T-helper 1 cell treated with Interleukin-12 subunit alpha and Interleukin-12 subunit beta and Interleukin-4 antibody, amounts not matched to agents 30 μg/mL and 1 μg/mL, for 36 hours (primary cell): ENCODE results near the gene GNPTG.

Experiments used
- H3K27ac Mint-ChIP-seq: one replicate; pipeline ENCODE4 v1.8.0; 2021; ENCODE audit warnings: mild to moderate bottlenecking, mixed read lengths
- H3K27me3 Mint-ChIP-seq: one replicate; pipeline ENCODE4 v1.8.0; 2021; ENCODE audit warnings: low read depth, mixed read lengths
- H3K36me3 Mint-ChIP-seq: one replicate; pipeline ENCODE4 v1.8.0; 2021; ENCODE audit warnings: low read depth, mixed read lengths
- H3K4me1 Mint-ChIP-seq: one replicate; pipeline ENCODE4 v1.8.0; 2021; ENCODE audit warnings: low read depth, mixed read lengths
- H3K4me3 Mint-ChIP-seq: one replicate; pipeline ENCODE4 v1.8.0; 2021; ENCODE audit warnings: mild to moderate bottlenecking, moderate library complexity, mixed read lengths
- H3K9me3 Mint-ChIP-seq: one replicate; pipeline ENCODE4 v1.8.0; 2021; ENCODE audit warnings: mixed read lengths

GNPTG gene

DNA sequence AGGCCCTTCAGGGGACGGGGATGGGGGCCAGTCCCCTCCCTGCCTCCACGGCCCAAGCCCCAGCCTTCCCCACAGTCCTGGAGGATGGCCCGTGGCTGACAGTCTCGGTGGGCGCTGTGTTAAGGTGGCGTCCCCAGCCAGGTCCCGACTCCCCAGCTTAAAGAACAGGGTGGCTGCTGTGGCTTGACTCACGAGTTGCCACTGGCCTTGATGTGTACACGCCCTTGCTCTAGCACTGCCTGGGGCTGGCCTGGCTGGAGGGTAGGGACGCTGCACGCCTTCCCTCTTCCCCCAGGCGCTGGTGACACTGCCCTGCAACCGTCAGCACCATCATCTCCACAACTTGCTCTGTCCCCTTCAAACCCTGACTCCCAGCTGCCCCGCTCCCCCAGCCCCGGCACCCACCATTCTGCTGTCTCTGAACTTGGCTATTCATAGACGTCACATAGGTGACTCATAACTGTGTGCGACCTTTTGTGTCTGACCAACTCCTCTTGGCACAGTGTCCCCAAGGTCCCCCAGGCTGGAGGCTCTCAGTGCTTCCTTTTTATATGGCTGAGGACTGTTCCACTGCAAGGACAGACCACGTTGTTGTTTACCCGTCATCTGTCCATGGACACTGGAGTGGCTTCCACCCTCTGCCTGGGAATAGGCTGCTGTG is 6.3 kb downstream of the GNPTG start:
- Mint-ChIP-seq H3K4me1 (peaks cover 3% of the 10 kb centered on the region), H3K27ac (no peak overlapping the region), H3K36me3 (peaks cover 6% of the 10 kb centered on the region), H3K27me3 (no peaks in the 10 kb centered on the region), H3K4me3 (no peak overlapping the region), H3K9me3 (no peaks in the 10 kb centered on the region)

DNA sequence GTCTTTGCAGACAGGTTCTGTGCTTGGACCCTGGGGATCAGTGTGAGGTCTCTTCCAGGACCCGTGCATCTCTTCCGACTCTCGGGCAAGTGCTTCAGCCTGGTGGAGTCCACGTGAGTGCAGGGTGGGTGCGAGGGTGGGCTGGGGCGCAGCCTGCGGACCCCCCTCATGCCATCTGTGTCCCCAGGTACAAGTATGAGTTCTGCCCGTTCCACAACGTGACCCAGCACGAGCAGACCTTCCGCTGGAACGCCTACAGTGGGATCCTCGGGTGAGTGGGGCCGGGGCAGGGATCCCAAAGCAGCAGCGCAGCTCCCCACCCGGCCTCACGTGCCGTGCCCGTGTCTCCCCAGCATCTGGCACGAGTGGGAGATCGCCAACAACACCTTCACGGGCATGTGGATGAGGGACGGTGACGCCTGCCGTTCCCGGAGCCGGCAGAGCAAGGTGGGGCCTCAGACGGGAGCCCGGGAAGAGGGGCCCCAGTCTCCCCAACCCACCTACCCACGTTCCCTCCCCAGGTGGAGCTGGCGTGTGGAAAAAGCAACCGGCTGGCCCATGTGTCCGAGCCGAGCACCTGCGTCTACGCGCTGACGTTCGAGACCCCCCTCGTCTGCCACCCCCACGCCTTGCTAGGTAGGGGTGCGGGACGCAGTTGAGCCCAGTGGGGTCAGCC is 10.1 kb downstream of the GNPTG start:
- no peak overlapping the region for H3K27ac Mint-ChIP-seq
- H3K36me3 Mint-ChIP-seq = peaks cover 12% of the 10 kb centered on the region
- H3K9me3 Mint-ChIP-seq = no peaks in the 10 kb centered on the region
- no peaks in the 10 kb centered on the region for H3K4me1 Mint-ChIP-seq
- no peaks in the 10 kb centered on the region for H3K27me3 Mint-ChIP-seq
- no peak overlapping the region for H3K4me3 Mint-ChIP-seq

DNA sequence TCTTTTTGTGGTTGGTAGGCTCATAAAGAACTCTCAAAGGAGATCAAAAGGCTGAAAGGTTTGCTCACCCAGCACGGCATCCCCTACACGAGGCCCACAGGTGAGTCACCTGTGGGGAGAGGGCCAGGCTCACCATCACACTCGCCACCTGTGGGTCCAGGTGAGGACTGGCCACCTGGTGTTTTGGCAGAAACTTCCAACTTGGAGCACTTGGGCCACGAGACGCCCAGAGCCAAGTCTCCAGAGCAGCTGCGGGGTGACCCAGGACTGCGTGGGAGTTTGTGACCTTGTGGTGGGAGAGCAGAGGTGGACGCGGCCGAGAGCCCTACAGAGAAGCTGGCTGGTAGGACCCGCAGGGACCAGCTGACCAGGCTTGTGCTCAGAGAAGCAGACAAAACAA is 11.1 kb downstream of the GNPTG start:
- no peaks in the 10 kb centered on the region for H3K27me3 Mint-ChIP-seq
- no peak overlapping the region for H3K27ac Mint-ChIP-seq
- H3K4me1 Mint-ChIP-seq = no peaks in the 10 kb centered on the region
- no peak overlapping the region for H3K4me3 Mint-ChIP-seq
- H3K9me3 Mint-ChIP-seq = no peaks in the 10 kb centered on the region
- H3K36me3 Mint-ChIP-seq = peaks cover 12% of the 10 kb centered on the region

DNA sequence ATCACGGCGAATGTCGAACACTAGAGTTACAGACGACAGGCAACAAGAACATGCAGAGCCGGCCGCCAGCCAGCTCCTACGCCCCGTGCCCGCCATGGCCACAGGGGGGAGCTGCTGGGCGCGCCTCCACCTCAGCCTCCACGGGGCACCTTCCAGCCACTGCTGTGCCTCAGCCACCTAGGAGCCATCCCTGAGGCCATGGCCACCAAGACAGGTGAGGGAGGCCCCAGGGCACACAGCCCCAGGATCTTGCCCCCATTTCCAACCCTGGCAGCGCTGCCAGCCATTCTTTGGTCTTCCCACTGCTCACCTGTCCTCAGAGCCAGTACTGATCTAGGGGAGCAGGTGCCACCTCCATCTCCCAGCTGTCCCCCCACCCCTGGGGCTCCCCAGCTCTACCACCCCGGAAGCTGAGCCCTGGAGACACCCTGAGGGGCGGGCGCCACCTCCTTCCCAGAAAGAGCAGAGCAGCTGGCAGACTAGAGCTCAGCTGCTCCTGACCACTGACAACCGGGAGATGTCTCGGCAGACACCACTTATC is 11.8 kb downstream of the GNPTG start:
- H3K27me3 Mint-ChIP-seq = no peaks in the 10 kb centered on the region
- peaks cover 12% of the 10 kb centered on the region for H3K36me3 Mint-ChIP-seq
- no peak overlapping the region for H3K27ac Mint-ChIP-seq
- H3K4me1 Mint-ChIP-seq = no peaks in the 10 kb centered on the region
- no peaks in the 10 kb centered on the region for H3K9me3 Mint-ChIP-seq
- H3K4me3 Mint-ChIP-seq = no peak overlapping the region

DNA sequence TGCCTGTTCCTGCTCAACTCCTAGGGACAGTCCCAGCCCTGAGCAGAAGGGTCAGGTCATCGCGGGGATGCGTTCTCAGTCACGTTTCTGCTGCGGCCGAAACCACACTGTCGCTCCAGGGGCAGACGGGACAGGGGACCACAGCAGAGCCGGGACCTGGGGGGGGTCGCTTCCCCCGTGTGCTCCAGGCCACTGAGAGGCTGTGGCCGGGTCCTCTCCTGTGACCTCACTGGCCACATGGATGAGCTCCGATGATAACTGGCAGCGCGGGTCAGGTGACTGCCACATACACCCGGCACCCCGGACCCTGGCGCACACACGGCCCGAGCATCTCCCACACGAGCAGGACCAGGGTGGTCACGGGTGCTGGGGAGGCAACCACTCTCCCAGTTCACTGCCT is 12.8 kb downstream of the GNPTG start:
- no peaks in the 10 kb centered on the region for H3K27me3 Mint-ChIP-seq
- H3K4me3 Mint-ChIP-seq = no peak overlapping the region
- H3K9me3 Mint-ChIP-seq = no peaks in the 10 kb centered on the region
- H3K36me3 Mint-ChIP-seq = peaks cover 10% of the 10 kb centered on the region
- H3K4me1 Mint-ChIP-seq = no peaks in the 10 kb centered on the region
- no peak overlapping the region for H3K27ac Mint-ChIP-seq

DNA sequence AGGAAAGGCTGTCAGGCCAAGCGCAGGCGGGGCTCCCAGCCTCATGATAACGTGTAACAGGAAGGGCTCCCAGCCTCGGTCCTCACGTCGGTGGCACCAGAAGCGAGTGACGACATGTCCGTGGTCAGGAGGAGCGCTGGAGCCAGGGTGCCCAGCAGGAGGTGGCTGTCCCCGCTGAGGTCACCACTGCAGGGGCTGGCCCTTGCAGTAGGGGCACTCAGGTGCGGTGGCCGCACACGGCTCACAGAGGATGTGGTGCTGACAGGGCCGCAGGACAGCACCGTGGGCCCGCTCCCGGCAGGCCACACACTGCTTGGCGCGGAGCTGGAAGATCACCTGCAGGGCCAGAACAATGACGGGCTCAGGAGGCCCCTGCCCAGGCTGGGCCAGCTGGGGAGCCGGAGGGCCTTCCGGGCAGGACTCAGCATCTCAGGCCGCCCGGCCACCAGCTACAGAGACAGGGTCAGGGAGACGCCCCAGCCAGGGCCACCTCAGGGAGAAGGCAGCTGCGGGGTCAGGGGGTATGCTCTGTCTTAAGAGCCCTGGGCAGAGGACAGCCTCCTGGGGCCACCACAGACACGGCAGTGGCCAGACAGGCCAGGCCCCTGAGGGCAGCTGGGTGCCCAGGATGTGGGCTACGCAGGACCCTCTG is 14.5 kb downstream of the GNPTG start:
- H3K36me3 Mint-ChIP-seq = peaks cover 7% of the 10 kb centered on the region
- H3K27me3 Mint-ChIP-seq = no peaks in the 10 kb centered on the region

DNA sequence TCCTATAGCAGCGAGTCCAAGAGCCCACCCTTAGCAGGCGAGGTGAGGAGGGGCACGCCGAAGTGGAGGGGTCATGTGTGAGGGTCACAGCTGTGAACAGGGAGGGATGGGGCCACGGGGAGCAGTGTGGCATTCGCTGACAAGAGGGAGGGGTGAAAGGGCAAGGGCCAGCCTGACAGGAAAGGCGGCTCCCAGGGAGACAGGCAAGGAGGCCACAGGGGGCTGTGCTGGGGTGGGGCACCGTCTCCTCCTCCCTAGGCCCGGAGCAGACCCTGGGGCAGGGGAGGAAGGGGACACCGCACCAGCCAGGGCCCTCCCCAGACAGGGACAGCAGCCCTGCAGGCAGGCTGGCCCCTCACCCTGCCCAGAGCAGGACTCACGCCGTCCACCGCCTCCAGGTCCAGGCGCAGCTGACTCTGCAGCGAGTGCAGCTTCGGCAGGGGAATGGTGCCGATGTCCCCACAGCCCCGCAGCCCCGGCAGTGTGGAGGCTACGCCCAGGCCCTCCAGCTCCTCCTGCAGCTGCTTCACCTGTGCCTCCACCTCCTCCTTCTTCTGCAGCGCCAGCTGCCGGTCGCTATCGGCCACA is 15.1 kb downstream of the GNPTG start:
- Mint-ChIP-seq H3K27me3 (no peaks in the 10 kb centered on the region), H3K4me1 (no peaks in the 10 kb centered on the region), H3K27ac (no peak overlapping the region), H3K36me3 (peaks cover 7% of the 10 kb centered on the region), H3K4me3 (no peak overlapping the region), H3K9me3 (no peaks in the 10 kb centered on the region)

More for the DNA sequence above, 14.5 kb downstream of the GNPTG start:
- Mint-ChIP-seq H3K9me3 (no peaks in the 10 kb centered on the region), H3K4me3 (no peak overlapping the region), H3K4me1 (no peaks in the 10 kb centered on the region), H3K27ac (no peak overlapping the region)

DNA sequence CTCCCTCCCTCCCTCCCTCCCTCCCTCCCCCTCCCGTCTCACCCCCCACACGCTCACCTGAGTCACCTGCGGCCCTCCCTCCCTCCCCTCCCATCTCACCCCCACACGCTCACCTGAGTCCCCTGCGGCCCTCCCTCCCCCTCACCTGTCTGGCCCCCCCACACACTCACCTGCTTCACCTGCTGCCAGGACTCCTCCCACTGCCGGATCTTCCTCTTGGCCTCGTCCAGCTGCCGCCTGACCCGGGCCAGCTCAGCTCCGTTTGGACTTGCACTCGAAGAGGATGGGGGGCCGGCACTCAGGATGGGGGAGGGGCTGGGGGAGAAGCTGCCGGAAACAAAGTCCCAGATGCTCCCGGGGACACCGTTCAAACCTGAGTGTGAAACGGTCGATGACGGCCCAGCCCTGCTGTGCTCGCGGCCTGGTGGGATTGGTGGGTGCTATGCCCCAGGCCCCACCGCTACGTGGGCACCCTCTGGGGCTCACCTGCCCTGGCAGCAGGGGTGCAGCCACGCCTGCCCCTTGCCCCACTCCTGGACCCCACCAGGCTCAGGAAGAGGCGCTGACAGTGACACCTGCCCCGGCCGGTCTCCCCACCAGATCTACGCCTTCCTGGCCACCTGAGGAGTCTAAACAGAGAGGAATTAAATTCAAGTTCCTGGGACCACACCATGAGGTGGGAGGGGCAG is 15.9 kb downstream of the GNPTG start:
- H3K4me3 Mint-ChIP-seq = no peak overlapping the region

DNA sequence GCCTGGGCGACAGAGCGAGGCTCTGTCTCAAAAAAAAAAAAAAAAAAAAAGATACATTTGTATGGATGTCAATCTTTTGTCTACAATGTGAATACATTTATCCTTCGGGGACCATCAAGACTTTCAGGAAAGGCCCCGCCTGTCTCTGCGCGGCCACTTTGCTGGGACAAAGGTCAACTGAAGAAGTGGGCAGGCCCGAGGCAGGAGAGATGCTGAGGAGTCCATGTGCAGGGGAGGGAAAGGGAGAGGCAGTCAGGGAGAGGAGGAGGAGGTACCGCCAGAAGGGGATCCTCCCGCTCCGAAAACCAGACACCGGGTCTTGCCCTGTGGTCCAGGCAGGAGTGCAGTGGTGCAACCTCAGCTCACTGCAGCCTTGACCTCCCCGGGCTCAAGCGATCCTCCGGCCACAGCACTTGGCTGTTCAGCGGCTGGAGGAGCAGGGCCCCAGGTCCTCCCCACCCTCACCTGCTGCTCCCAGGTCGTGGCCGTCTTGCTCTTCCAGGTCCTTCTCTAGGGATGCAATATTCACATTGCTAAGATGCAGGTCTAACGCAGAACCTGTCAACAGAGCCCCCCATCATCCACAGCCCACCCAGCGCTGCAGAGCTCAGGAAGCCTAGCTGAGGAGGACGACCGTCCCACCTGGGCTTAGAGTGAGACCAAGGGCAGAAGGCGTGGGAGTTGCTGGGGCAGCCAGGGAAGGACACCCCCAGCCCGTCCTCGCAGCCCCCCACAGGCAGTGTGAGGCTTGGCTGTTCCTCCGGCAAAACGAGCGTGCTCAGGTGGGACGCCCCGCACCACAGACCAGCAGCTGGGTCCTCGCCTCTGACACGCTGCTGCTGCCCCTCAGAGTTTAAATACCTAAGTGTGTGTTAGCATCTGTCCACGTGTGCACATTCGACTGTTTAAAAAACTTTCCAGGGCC is 19.6 kb downstream of the GNPTG start:
- Mint-ChIP-seq H3K27ac (no peak overlapping the region), H3K4me1 (peaks cover under 1% of the 10 kb centered on the region), H3K4me3 (no peak overlapping the region), H3K9me3 (no peaks in the 10 kb centered on the region), H3K36me3 (no peaks in the 10 kb centered on the region), H3K27me3 (no peaks in the 10 kb centered on the region)

More for the DNA sequence above, 15.9 kb downstream of the GNPTG start:
- H3K36me3 Mint-ChIP-seq = peaks cover 7% of the 10 kb centered on the region
- no peaks in the 10 kb centered on the region for H3K4me1 Mint-ChIP-seq
- H3K27ac Mint-ChIP-seq = no peak overlapping the region
- no peaks in the 10 kb centered on the region for H3K27me3 Mint-ChIP-seq
- H3K9me3 Mint-ChIP-seq = no peaks in the 10 kb centered on the region

DNA sequence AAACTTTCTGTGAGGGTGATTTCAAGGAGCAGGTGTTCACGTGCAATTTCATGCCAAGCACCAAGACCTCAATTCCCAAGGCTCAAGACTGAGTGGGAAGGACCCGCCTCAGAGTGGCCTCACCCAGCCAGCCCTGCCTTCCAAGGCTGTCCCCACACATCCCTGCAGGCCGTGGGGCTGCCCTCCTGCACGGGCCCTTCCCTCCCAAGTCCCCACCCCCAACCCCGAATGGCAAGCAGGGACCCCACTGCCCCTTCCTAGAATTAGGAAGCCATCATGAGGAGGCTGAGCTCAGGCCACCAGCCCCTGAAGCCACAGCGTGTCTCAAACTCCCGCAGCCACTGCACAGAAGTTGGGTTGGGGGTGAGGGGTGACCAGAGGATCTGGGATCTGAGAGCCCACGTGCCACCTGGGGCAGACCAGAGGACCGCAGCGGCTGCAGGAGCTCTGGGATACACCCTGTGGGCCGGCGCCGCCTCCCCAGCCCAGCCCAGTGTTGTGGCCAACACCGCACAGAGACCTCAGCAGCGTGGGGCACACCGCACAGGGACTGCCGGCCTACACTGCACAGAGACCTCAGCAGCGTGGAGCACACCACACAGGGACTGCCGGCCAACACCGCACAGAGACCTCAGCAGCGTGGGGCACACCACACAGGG is 20.7 kb downstream of the GNPTG start:
- peaks cover 2% of the 10 kb centered on the region for H3K4me1 Mint-ChIP-seq
- no peak overlapping the region for H3K27ac Mint-ChIP-seq
- no peaks in the 10 kb centered on the region for H3K27me3 Mint-ChIP-seq
- no peaks in the 10 kb centered on the region for H3K9me3 Mint-ChIP-seq
- no peak overlapping the region for H3K4me3 Mint-ChIP-seq
- H3K36me3 Mint-ChIP-seq = no peaks in the 10 kb centered on the region

DNA sequence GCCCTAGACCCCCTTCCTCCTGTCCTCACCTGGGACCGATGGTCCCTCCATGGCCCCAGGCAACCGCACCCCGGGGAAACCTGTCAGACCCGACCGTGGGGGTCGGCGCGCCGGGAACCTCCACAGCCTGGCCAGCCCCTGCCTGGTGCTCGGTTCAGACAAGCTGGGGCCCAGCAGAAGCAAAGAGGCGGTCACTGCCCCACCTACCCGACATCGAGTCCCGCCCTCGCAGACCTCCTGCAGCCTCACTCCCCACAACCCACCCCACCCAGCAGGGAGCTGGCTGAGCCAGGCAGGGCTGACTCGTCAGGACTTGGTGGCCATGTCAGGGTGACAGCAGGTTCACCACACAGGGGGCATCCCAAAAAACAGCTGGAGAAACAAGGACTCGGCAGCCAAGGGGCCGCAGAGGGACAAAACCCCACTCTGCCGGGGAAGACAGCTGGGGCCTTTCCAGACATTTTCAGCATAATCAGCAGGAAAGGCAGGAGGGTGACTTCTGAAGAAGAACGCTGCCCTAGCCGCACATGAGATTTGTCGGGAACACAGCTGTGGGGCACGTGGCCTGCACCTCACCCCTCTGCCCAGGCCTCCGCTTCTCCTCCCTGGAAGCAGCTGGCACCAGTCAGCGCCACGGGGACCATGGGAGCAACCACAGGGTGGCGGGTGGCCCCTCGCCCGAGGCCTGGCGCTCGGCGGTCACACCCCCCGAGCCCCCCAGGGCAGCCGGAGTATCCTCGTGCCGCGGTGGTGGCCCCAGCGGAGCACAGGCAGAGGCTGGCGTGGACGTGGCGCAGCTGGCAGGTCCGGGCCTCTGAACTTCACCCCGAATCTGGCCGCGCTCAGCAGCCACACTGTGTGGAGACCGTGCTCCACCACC is 22.9 kb downstream of the GNPTG start:
- H3K4me3 Mint-ChIP-seq = no peak overlapping the region
- H3K9me3 Mint-ChIP-seq = no peaks in the 10 kb centered on the region
- H3K27ac Mint-ChIP-seq = no peak overlapping the region
- peaks cover 1% of the 10 kb centered on the region for H3K36me3 Mint-ChIP-seq
- H3K27me3 Mint-ChIP-seq = no peaks in the 10 kb centered on the region
- peaks cover 13% of the 10 kb centered on the region for H3K4me1 Mint-ChIP-seq

DNA sequence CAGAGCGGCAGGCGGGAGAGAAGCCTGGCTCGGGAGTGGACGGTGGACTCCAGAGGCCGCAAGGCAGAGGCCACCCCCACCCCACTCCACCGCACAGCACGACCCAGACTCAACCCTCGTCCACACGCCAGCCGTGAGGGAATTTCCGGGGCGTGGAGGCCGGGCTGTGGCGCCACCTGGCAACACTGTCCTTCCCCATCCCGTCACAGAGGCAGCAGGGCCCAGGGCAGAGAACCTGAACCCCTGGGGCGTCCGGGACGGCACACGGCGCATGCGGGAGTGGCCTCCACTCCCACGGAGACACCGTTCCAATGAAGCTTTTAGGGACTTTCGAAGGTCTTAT is 23.5 kb downstream of the GNPTG start:
- Mint-ChIP-seq H3K4me3 (no peak overlapping the region), H3K36me3 (peaks cover 1% of the 10 kb centered on the region), H3K27ac (no peak overlapping the region), H3K27me3 (no peaks in the 10 kb centered on the region), H3K4me1 (peaks cover 15% of the 10 kb centered on the region), H3K9me3 (no peaks in the 10 kb centered on the region)
